MM.1S (cell line): ENCODE measurements around the gene EPB41L2.

Experiments used
- DNase-seq: peaks from one replicate; pipeline ENCODE4 v3.0.0-alpha.2; 2015
- H2AFZ ChIP-seq: fragments of 300-600 bp; sonication (generic); 2 replicates; pipeline ENCODE4 v1.6.0; 2016; ENCODE audit warnings: antibody characterized with exemption, low read length
- H3F3A ChIP-seq: fragments of 300-600 bp; sonication (generic); 2 replicates; pipeline ENCODE4 v1.6.1; 2016; ENCODE audit warnings: mild to moderate bottlenecking, antibody characterized with exemption, low read length, moderate library complexity, mixed read lengths; ENCODE audit not compliant: insufficient read depth
- H3K27ac ChIP-seq: fragments of 300-600 bp; sonication (generic); 2 replicates; pipeline ENCODE4 v1.5.1; 2016; ENCODE audit warnings: mild to moderate bottlenecking, low read length
- H3K27me3 ChIP-seq: fragments of 300-600 bp; sonication (generic); replicated peaks from 2 replicates; pipeline ENCODE4 v1.6.0; 2016; ENCODE audit warnings: low read length; ENCODE audit not compliant: insufficient read depth
- H3K36me3 ChIP-seq: fragments of 300-600 bp; sonication (generic); replicated peaks from 2 replicates; pipeline ENCODE4 v1.6.1; 2016; ENCODE audit warnings: mild to moderate bottlenecking, low read length, mixed read lengths; ENCODE audit not compliant: insufficient read depth
- H3K4me1 ChIP-seq: fragments of 300-600 bp; sonication (generic); 2 replicates; pipeline ENCODE4 v1.6.1; 2016; ENCODE audit warnings: low read length, mixed read lengths
- H3K4me2 ChIP-seq: fragments of 300-600 bp; sonication (generic); 2 replicates; pipeline ENCODE4 v1.6.0; 2016; ENCODE audit warnings: low read depth, low read length
- H3K4me3 ChIP-seq: fragments of 300-600 bp; sonication (generic); 2 replicates; pipeline ENCODE4 v1.5.1; 2016; ENCODE audit warnings: low read length, mixed read lengths
- H3K79me2 ChIP-seq: fragments of 300-600 bp; sonication (generic); 2 replicates; pipeline ENCODE4 v1.6.1; 2016; ENCODE audit warnings: mixed run types, low read length, mixed read lengths
- H3K9ac ChIP-seq: fragments of 300-600 bp; sonication (generic); 2 replicates; pipeline ENCODE4 v1.6.1; 2016; ENCODE audit warnings: low read length, mixed read lengths
- H3K9me2 ChIP-seq: fragments of 300-600 bp; sonication (generic); replicated peaks from 2 replicates; pipeline ENCODE4 v1.6.1; 2016; ENCODE audit warnings: mild to moderate bottlenecking, low read length, mixed read lengths; ENCODE audit not compliant: insufficient read depth
- H3K9me3 ChIP-seq: fragments of 300-600 bp; sonication (generic); replicated peaks from 2 replicates; pipeline ENCODE4 v1.6.1; 2016; ENCODE audit warnings: mild to moderate bottlenecking, low read length, mixed read lengths; ENCODE audit not compliant: insufficient read depth
- H4K20me1 ChIP-seq: fragments of 300-600 bp; sonication (generic); 2 replicates; pipeline ENCODE4 v1.6.1; 2016; ENCODE audit warnings: mild to moderate bottlenecking, low read length, moderate library complexity, mixed read lengths; ENCODE audit not compliant: insufficient read depth
- EZH2 ChIP-seq: fragments of 300-600 bp; sonication (generic); optimal IDR thresholded peaks from 2 replicates; pipeline ENCODE3; 2017; ENCODE audit warnings: low read depth, mild to moderate bottlenecking, antibody characterized with exemption, low read length, mixed read lengths
- EZH2phosphoT487 ChIP-seq: fragments of 300-600 bp; sonication (generic); IDR thresholded peaks from 2 replicates; pipeline ENCODE4 v1.6.1; 2018; ENCODE audit warnings: antibody characterized with exemption, low read length
- TF ChIP-seq, protein P1 (sequence below): fragments of 300-600 bp; sonication (generic); IDR thresholded peaks from 2 replicates; pipeline ENCODE4 v1.5.1; 2016; ENCODE audit warnings: antibody characterized with exemption, low read length, mixed read lengths

The EPB41L2 gene

DNA sequence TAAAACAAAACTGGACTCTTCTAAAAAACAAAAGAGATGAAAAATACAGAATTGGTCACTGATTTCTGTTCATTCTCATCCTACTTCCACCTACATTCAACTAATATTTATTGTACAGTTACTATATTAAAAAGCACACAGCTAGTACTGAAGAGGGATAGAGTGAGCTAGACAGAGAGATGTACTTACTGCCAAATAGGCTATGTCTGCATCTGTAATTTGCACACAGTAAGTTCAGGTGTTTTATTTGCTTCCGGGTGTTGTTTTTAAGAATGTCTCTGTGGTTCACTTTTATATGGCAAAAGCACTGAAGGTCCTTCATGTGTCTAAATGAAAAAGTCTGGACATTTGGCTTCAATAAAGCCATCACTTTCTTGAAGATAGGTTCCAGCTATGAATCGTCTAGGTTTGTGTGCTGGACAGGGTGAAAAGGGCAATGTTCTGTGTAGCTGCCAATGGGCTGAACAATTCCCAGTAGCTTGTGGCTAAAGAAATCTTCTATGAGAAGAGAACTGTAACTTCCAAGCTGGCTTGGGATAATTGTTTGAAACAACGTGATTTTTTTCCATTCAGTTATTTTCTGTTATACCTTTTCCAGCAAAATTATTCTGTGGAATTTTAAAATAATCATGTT, 47.3 kb downstream of the EPB41L2 start:
- Histone ChIP-seq H3K9ac (no peak overlapping the region), H4K20me1 (no peaks in the 10 kb centered on the region), H3K79me2 (0 out of 2 replicates have a peak, but pooled peaks cover 4% of the 10 kb centered on the region), H3K4me2 (no peak overlapping the region), H3F3A (no peaks in the 10 kb centered on the region), H3K27ac (no peak overlapping the region), H3K36me3 (no peaks in the 10 kb centered on the region), H3K4me3 (no peak overlapping the region), H3K9me2 (no peaks in the 10 kb centered on the region), H3K27me3 (no peaks in the 10 kb centered on the region), H2AFZ (no peak overlapping the region), H3K9me3 (no peaks in the 10 kb centered on the region), H3K4me1 (no peaks in the 10 kb centered on the region)
- no peak for TF ChIP-seq EZH2
- TF ChIP-seq EZH2phosphoT487: no peak
- TF ChIP-seq, protein P1, sequence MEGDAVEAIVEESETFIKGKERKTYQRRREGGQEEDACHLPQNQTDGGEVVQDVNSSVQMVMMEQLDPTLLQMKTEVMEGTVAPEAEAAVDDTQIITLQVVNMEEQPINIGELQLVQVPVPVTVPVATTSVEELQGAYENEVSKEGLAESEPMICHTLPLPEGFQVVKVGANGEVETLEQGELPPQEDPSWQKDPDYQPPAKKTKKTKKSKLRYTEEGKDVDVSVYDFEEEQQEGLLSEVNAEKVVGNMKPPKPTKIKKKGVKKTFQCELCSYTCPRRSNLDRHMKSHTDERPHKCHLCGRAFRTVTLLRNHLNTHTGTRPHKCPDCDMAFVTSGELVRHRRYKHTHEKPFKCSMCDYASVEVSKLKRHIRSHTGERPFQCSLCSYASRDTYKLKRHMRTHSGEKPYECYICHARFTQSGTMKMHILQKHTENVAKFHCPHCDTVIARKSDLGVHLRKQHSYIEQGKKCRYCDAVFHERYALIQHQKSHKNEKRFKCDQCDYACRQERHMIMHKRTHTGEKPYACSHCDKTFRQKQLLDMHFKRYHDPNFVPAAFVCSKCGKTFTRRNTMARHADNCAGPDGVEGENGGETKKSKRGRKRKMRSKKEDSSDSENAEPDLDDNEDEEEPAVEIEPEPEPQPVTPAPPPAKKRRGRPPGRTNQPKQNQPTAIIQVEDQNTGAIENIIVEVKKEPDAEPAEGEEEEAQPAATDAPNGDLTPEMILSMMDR: no peak
- DNase-seq: no peak

DNA sequence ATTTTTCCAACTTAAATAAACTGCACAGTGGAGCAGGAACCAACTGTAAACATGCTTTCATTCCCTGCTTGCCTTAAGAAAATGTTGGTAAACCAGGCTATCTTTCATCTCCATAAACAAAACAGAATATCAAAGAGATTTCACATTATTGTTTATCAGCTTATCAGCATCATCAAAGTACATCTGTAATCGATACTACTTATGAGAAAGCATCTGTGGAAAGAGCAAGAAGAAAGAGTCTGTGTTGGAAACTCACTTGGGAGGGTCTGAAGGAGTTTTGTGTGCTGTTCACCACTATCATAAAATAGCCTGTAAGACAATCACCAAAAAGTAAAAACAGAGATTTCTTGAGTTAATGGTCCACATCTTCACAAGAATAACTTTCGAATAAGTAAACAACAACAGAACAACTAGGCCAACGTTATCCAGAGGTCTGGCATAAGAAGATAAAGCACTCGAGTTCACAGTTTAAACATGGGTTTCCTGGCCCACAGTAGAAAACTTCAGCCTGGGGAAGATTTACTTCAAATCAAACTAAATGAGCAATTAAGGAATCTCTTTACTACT, 47.9 kb downstream of the EPB41L2 start:
- Histone ChIP-seq H2AFZ (no peak overlapping the region), H3K9ac (no peak overlapping the region), H3K4me1 (no peaks in the 10 kb centered on the region), H3F3A (no peaks in the 10 kb centered on the region), H4K20me1 (no peaks in the 10 kb centered on the region), H3K9me3 (no peaks in the 10 kb centered on the region), H3K4me2 (no peak overlapping the region), H3K36me3 (no peaks in the 10 kb centered on the region), H3K79me2 (0 out of 2 replicates have a peak, but pooled peaks cover 4% of the 10 kb centered on the region), H3K4me3 (no peak overlapping the region), H3K9me2 (no peaks in the 10 kb centered on the region), H3K27ac (no peak overlapping the region), H3K27me3 (no peaks in the 10 kb centered on the region)
- TF ChIP-seq, protein P1: no peak
- TF ChIP-seq EZH2phosphoT487: no peak
- TF ChIP-seq EZH2: no peak
- DNase-seq: no peak

DNA sequence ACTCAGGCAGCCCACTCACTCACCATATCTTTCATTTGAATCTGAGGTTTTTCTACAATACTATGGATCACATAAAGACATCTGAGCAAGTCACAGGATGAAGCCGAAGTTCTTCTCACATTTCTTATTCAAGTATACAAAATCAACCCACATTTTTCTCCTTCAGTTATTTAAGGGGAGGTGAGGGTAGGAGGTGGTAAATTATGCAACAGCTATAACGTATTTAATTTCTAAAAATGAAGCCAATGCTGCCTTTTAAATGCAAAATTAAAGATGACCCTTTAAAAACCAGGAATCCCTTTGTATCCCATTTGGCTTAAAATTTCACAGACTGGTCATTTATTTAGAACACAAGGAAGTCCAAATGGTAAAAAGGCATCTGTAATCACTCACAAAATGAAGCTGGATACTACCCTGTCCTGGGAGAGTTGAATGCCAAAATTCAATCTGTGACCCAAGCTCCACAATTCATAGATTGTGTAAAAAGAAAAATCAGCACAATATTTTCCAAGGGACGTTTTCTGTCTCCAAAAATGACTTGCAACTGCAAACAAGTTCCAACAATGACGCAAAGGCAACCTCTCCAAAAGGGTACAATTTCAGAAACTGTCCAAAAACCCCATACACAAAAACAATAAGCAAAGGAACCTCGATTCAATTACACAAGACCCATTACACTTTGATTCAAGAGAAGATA, 48.8 kb downstream of the EPB41L2 start:
- no peaks in the 10 kb centered on the region for H3K36me3 ChIP-seq
- 0 out of 2 replicates have a peak, but pooled peaks cover 4% of the 10 kb centered on the region for H3K79me2 ChIP-seq
- H3K9me2 ChIP-seq: no peaks in the 10 kb centered on the region
- H2AFZ ChIP-seq: no peak overlapping the region
- no peak overlapping the region for H3K4me3 ChIP-seq
- H3F3A ChIP-seq: no peaks in the 10 kb centered on the region
- H3K4me1 ChIP-seq: no peaks in the 10 kb centered on the region
- H3K27ac ChIP-seq: no peak overlapping the region
- H3K9ac ChIP-seq: no peak overlapping the region
- TF ChIP-seq, protein P1: no peak
- TF ChIP-seq EZH2phosphoT487 (no peak), EZH2 (no peak)
- no peaks in the 10 kb centered on the region for H3K9me3 ChIP-seq
- DNase-seq: no peak
- H3K4me2 ChIP-seq: no peak overlapping the region
- H4K20me1 ChIP-seq: no peaks in the 10 kb centered on the region
- H3K27me3 ChIP-seq: no peaks in the 10 kb centered on the region
